ENCODE data around the gene HPSE2.

Gene HPSE2

GRCh38 chr10:98472196-98472595, 763.5 kb downstream of the HPSE2 start:
- Mint-ChIP-seq H3K4me3 (no peak overlapping the region), H3K4me1 (peaks cover 9% of the 10 kb centered on the region), H3K27me3 (no peaks in the 10 kb centered on the region), H3K27ac (no peak overlapping the region), H3K36me3 (no peaks in the 10 kb centered on the region), H3K9me3 (no peaks in the 10 kb centered on the region)

GRCh38 chr10:98470850-98471249, 764.8 kb downstream of the HPSE2 start:
- no peaks in the 10 kb centered on the region for H3K27me3 Mint-ChIP-seq
- H3K36me3 Mint-ChIP-seq = no peaks in the 10 kb centered on the region
- H3K27ac Mint-ChIP-seq = no peak overlapping the region
- peaks cover 11% of the 10 kb centered on the region for H3K4me1 Mint-ChIP-seq
- H3K4me3 Mint-ChIP-seq = no peak overlapping the region
- H3K9me3 Mint-ChIP-seq = no peaks in the 10 kb centered on the region

GRCh38 chr10:98469001-98469931, 766.4 kb downstream of the HPSE2 start:
- H3K27me3 Mint-ChIP-seq = no peaks in the 10 kb centered on the region

GRCh38 chr10:98467506-98468318, 767.9 kb downstream of the HPSE2 start:
- peaks cover under 1% of the 10 kb centered on the region for H3K27me3 Mint-ChIP-seq
- H3K4me3 Mint-ChIP-seq = peak overlapping the region; percentile 98
- H3K4me1 Mint-ChIP-seq = peaks cover 6% of the 10 kb centered on the region
- H3K9me3 Mint-ChIP-seq = no peaks in the 10 kb centered on the region
- peak overlapping the region; percentile 76 for H3K27ac Mint-ChIP-seq
- no peaks in the 10 kb centered on the region for H3K36me3 Mint-ChIP-seq

More at GRCh38 chr10:98469001-98469931, 766.4 kb downstream of the HPSE2 start:
- Mint-ChIP-seq H3K4me3 (peak overlapping the region; percentile 73), H3K36me3 (no peaks in the 10 kb centered on the region), H3K9me3 (no peaks in the 10 kb centered on the region), H3K4me1 (peaks cover 8% of the 10 kb centered on the region), H3K27ac (no peak overlapping the region)

GRCh38 chr10:98466861-98467505, 768.7 kb downstream of the HPSE2 start:
- Mint-ChIP-seq H3K36me3 (no peaks in the 10 kb centered on the region), H3K27ac (peak overlapping the region; percentile 66), H3K27me3 (peaks cover 3% of the 10 kb centered on the region), H3K4me1 (peaks cover 6% of the 10 kb centered on the region), H3K9me3 (no peaks in the 10 kb centered on the region), H3K4me3 (peak overlapping the region; percentile 98)

- Mint-ChIP-seq H3K36me3 (no peaks in the 10 kb centered on the region), H3K4me3 (no peak overlapping the region), H3K9me3 (no peaks in the 10 kb centered on the region), H3K4me1 (peaks cover 6% of the 10 kb centered on the region), H3K27me3 (peaks cover 3% of the 10 kb centered on the region), H3K27ac (no peak overlapping the region)
These were observed 769.8 kb downstream of the HPSE2 start for GRCh38 chr10:98465866-98466265.

- no peak overlapping the region for H3K4me3 Mint-ChIP-seq
These were observed 771.5 kb downstream of the HPSE2 start for GRCh38 chr10:98463976-98464754.

GRCh38 chr10:98463016-98463415, 772.6 kb downstream of the HPSE2 start:
- peaks cover 6% of the 10 kb centered on the region for H3K4me1 Mint-ChIP-seq
- H3K9me3 Mint-ChIP-seq = no peaks in the 10 kb centered on the region
- H3K4me3 Mint-ChIP-seq = no peak overlapping the region
- no peaks in the 10 kb centered on the region for H3K36me3 Mint-ChIP-seq
- H3K27me3 Mint-ChIP-seq = peaks cover 6% of the 10 kb centered on the region
- no peak overlapping the region for H3K27ac Mint-ChIP-seq

More at GRCh38 chr10:98463976-98464754, 771.5 kb downstream of the HPSE2 start:
- no peaks in the 10 kb centered on the region for H3K36me3 Mint-ChIP-seq
- no peak overlapping the region for H3K27ac Mint-ChIP-seq
- peaks cover 3% of the 10 kb centered on the region for H3K27me3 Mint-ChIP-seq
- H3K9me3 Mint-ChIP-seq = no peaks in the 10 kb centered on the region
- peaks cover 6% of the 10 kb centered on the region for H3K4me1 Mint-ChIP-seq

GRCh38 chr10:98461500-98461842, 774.2 kb downstream of the HPSE2 start:
- peaks cover 12% of the 10 kb centered on the region for H3K27me3 Mint-ChIP-seq
- no peaks in the 10 kb centered on the region for H3K36me3 Mint-ChIP-seq
- H3K27ac Mint-ChIP-seq = no peak overlapping the region
- H3K9me3 Mint-ChIP-seq = no peaks in the 10 kb centered on the region
- H3K4me1 Mint-ChIP-seq = no peaks in the 10 kb centered on the region
- H3K4me3 Mint-ChIP-seq = no peak overlapping the region

GRCh38 chr10:98460837-98461499, 774.7 kb downstream of the HPSE2 start:
- no peak overlapping the region for H3K27ac Mint-ChIP-seq
- H3K4me1 Mint-ChIP-seq = no peaks in the 10 kb centered on the region
- peaks cover 12% of the 10 kb centered on the region for H3K27me3 Mint-ChIP-seq
- no peaks in the 10 kb centered on the region for H3K36me3 Mint-ChIP-seq
- no peak overlapping the region for H3K4me3 Mint-ChIP-seq
- no peaks in the 10 kb centered on the region for H3K9me3 Mint-ChIP-seq

- H3K36me3 Mint-ChIP-seq = no peaks in the 10 kb centered on the region
- no peak overlapping the region for H3K27ac Mint-ChIP-seq
- no peaks in the 10 kb centered on the region for H3K4me1 Mint-ChIP-seq
- H3K27me3 Mint-ChIP-seq = peaks cover 12% of the 10 kb centered on the region
- H3K4me3 Mint-ChIP-seq = no peak overlapping the region
- H3K9me3 Mint-ChIP-seq = no peaks in the 10 kb centered on the region
These were observed 776.6 kb downstream of the HPSE2 start for GRCh38 chr10:98458809-98459784.

- H3K36me3 Mint-ChIP-seq = no peaks in the 10 kb centered on the region
- H3K4me3 Mint-ChIP-seq = no peak overlapping the region
- H3K27ac Mint-ChIP-seq = no peak overlapping the region
- no peaks in the 10 kb centered on the region for H3K4me1 Mint-ChIP-seq
- peaks cover 11% of the 10 kb centered on the region for H3K27me3 Mint-ChIP-seq
- H3K9me3 Mint-ChIP-seq = no peaks in the 10 kb centered on the region
These were observed 777.9 kb downstream of the HPSE2 start for GRCh38 chr10:98457721-98458120.

- no peaks in the 10 kb centered on the region for H3K9me3 Mint-ChIP-seq
- no peaks in the 10 kb centered on the region for H3K4me1 Mint-ChIP-seq
- H3K27ac Mint-ChIP-seq = no peak overlapping the region
- peaks cover 9% of the 10 kb centered on the region for H3K27me3 Mint-ChIP-seq
- no peaks in the 10 kb centered on the region for H3K36me3 Mint-ChIP-seq
- no peak overlapping the region for H3K4me3 Mint-ChIP-seq
These were observed 778.8 kb downstream of the HPSE2 start for GRCh38 chr10:98456686-98457482.

All from activated naive CD4-positive, alpha-beta T cell treated with anti-CD3 and anti-CD28 coated beads, Interleukin-2, amount 50 U/mL, for 24 hours (primary cell).